NT2/D1 (cell line): Measurements from ENCODE around the gene HDX.

Source experiments
- SUZ12 ChIP-seq: IDR thresholded peaks from 2 replicates; pipeline ENCODE4 v1.6.1; 2011; ENCODE audit not compliant: insufficient read length, insufficient read depth; ENCODE audit errors: extremely low read depth
- ZNF274 ChIP-seq: IDR thresholded peaks from 2 replicates; pipeline ENCODE4 v1.6.1; 2011; ENCODE audit warnings: mild to moderate bottlenecking, low read depth, low read length

DNA sequence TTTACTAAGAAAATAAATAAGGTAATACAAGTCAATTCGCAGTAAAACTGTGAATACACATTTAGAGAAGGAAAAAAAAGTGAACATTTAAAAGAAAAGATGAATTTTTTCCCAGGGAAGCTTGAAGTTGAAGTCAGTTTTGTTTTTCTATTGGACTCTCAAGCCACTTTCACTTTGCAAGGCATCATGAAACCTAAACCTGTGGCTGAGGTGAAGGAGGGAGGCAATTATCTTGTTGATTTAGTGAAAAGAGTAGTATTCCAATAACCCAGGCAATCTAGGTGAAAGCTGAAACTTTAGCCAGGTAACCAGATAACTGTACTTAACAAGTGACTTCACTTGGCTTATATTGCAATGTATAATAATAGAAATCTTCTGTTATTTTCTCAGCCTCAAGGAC lies 138.6 kb downstream of the HDX start:
- no peak for TF ChIP-seq SUZ12
- TF ChIP-seq ZNF274: no peak
